Large intestine (tissue), 3 donors: Measurements from ENCODE around the gene NUP85. TPM values are rescaled to one million over a fixed set of nuclear protein-coding genes. Genes with fewer than 3 reads are reported as not detected.

Experiments
- DNase-seq, 2 donors: peaks; one replicate each; pipeline versions ENCODE4 v3.0.0 to v3.0.0-alpha.2; 2013
- H3K27ac ChIP-seq: one replicate; pipeline ENCODE4 v1.5.1; 2013; ENCODE audit warnings: low read length
- H3K27me3 ChIP-seq: 2 replicates; pipeline ENCODE4 v1.6.1; 2013; ENCODE audit warnings: low read length; ENCODE audit not compliant: control insufficient read depth, insufficient read depth
- H3K36me3 ChIP-seq: 2 replicates; pipeline ENCODE4 v1.6.1; 2013; ENCODE audit warnings: low read length; ENCODE audit not compliant: control insufficient read depth, insufficient read depth
- H3K4me1 ChIP-seq: one replicate; pipeline ENCODE4 v1.6.1; 2013; ENCODE audit warnings: low read length; ENCODE audit not compliant: control insufficient read depth, insufficient read depth
- H3K4me3 ChIP-seq: one replicate; pipeline ENCODE4 v1.5.1; 2013; ENCODE audit warnings: low read length
- H3K9me3 ChIP-seq: one replicate; pipeline ENCODE4 v1.6.1; 2013; ENCODE audit warnings: mild to moderate bottlenecking, low read depth, low read length, moderate library complexity; ENCODE audit not compliant: control insufficient read depth
- WGBS: methylation state at CpG from one replicate; pipeline ENCODE4 v1.1.5; 2013; ENCODE audit warnings: low lambda C conversion rate; ENCODE audit not compliant: insufficient coverage; 5-methylcytosine and 5-hydroxymethylcytosine counted together
- polyA plus RNA-seq: library from polyadenylated mRNA; unstranded; fragments of 120-200 nt; gene quantifications from one replicate; pipeline ENCODE4 v1.2.1, GENCODE V29; 2013

The NUP85 gene
- polyA plus RNA-seq, 1 donor = 49.9 TPM

- DNase-seq = no peak
- WGBS = no CpG with 5 or more reads among the region's 4 CpGs
- Histone ChIP-seq H3K4me3 (no peak overlapping the region), H3K4me1 (no peaks in the 10 kb centered on the region), H3K27me3 (no peaks in the 10 kb centered on the region), H3K9me3 (no peaks in the 10 kb centered on the region), H3K27ac (no peak overlapping the region), H3K36me3 (peaks cover 82% of the 10 kb centered on the region)
Measured at GRCh38 chr17:75228847-75229246, 23.4 kb downstream of the NUP85 start.

DNA sequence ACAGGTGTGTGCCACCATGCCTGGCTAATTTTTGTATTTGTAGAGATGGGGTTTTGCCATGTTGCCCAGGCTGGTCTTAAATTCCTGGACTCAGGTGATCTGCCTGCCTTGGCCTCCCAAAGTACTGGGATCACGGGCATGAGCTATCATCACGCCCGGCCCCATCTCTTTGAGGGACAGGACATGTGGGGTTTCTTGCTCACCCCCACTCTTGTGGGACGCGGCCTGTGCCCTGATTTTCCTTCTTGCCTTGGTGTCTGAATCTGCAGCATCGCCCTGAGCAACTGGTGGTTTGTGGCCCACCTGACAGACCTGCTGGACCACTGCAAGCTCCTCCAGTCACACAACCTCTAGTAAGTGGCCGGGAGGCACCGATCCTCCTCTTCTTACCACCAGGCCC lies 25.6 kb downstream of the NUP85 start:
- DNase-seq = no peak
- Histone ChIP-seq H3K9me3 (no peaks in the 10 kb centered on the region), H3K27me3 (no peaks in the 10 kb centered on the region), H3K4me3 (no peak overlapping the region), H3K36me3 (peaks cover 81% of the 10 kb centered on the region), H3K4me1 (no peaks in the 10 kb centered on the region), H3K27ac (no peak overlapping the region)
- WGBS = 100% methylated on average over 4 of the region's 8 CpGs

DNA sequence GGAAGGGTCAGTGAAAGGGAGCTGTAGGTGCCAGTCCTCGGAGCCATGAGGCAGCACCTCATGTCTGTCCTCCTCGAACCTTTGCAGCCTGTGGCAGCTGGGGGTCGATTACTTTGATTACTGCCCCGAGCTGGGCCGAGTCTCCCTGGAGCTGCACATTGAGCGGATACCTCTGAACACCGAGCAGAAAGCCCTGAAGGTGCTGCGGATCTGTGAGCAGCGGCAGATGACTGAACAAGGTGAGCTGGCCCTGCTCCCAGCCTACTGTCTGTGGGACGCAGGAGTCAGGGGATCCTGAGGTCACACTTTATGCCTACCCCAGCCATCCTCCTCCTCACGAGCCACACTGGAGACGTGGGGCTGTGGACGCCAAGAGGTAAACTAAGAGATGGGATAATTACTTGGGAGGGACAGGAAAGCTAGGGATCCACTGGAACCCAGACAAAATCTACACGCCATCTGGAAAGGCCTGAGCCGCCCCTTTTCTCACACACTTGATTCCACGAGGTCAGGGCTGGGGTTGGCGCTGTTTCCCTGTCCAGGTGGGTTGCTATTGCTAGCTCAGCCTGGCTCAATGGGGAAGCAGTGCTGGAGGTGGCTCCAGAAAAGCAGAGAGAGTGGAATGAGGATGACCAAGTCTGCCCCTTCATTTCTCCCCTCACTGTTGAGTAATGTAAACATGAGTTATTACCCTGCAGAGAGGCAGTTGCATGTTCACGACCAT lies 26.4 kb downstream of the NUP85 start:
- no peak overlapping the region for H3K27ac ChIP-seq
- no peak for DNase-seq
- H3K4me3 ChIP-seq = no peak overlapping the region
- no peaks in the 10 kb centered on the region for H3K27me3 ChIP-seq
- no CpG with 5 or more reads among the region's 18 CpGs for WGBS
- H3K4me1 ChIP-seq = no peaks in the 10 kb centered on the region
- H3K9me3 ChIP-seq = no peaks in the 10 kb centered on the region
- H3K36me3 ChIP-seq = peaks cover 81% of the 10 kb centered on the region

DNA sequence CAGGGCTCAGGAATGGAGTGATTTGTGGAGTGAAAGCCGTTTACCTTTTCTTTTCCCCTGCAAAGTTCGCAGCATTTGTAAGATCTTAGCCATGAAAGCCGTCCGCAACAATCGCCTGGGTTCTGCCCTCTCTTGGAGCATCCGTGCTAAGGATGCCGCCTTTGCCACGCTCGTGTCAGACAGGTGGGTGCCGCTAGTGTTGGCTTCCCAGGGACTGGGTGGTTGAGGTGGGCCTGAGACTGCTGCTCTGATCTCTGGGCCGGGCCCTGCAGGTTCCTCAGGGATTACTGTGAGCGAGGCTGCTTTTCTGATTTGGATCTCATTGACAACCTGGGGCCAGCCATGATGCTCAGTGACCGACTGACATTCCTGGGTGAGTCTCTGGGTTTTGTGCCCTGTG lies 27.3 kb downstream of the NUP85 start:
- peaks cover 86% of the 10 kb centered on the region for H3K36me3 ChIP-seq
- H3K27ac ChIP-seq = no peak overlapping the region
- WGBS = no CpG with 5 or more reads among the region's 13 CpGs
- DNase-seq = no peak
- H3K27me3 ChIP-seq = no peaks in the 10 kb centered on the region
- no peaks in the 10 kb centered on the region for H3K9me3 ChIP-seq
- no peak overlapping the region for H3K4me3 ChIP-seq
- H3K4me1 ChIP-seq = peaks cover under 1% of the 10 kb centered on the region

DNA sequence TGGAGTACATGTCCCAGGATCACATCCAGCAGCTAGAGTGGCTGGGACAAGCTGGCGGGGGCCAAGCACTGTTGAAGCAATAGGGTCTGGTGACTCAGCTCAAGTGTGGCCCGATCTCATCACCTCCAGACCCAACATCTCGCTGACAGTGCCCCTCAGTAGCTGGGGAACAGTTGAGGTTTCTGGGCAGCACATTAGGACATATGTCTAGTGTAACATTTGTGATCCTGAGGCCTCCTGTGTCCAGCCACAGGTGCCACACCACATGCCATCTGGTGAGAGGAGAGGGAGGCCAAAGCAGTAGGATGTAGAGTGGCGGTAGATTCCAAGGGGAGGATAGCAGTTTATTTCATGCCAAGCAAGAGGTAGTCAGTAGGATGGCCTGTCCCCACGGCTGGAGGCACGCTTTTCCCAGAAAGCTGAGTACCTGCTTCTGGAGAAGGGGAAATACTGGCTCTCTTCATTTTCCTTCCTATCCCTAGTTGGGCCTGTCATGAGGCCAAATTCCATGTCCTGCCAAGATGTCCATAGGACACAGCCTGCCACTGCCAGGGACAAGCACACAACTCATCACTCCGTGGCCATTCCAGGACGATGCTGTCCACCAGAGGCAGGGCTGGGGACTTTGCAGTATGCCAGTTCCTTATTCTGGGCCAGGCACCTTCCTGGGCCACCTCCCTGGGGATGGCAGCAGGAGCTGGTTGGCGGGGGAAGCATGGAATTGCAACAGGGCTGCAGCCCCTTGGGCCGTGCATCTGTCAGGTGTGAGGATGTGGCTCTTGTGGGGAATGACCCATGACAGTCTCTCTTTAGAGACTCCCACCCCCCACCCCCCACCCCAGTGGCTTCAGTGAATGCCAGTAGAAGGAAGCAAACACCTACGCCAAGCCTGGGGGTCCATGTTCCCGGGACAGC lies 31.9 kb downstream of the NUP85 start:
- no peak overlapping the region for H3K4me3 ChIP-seq
- H3K4me1 ChIP-seq = peaks cover 41% of the 10 kb centered on the region
- no peak overlapping the region for H3K27ac ChIP-seq
- DNase-seq = no peak
- H3K27me3 ChIP-seq = no peaks in the 10 kb centered on the region
- H3K36me3 ChIP-seq = peaks cover 88% of the 10 kb centered on the region
- no CpG with 5 or more reads among the region's 12 CpGs for WGBS
- H3K9me3 ChIP-seq = no peaks in the 10 kb centered on the region

GRCh38 chr17:75238020-75238580 lies 32.6 kb downstream of the NUP85 start:
- peaks cover 41% of the 10 kb centered on the region for H3K4me1 ChIP-seq
- H3K27me3 ChIP-seq = no peaks in the 10 kb centered on the region
- no peaks in the 10 kb centered on the region for H3K9me3 ChIP-seq
- H3K4me3 ChIP-seq = no peak overlapping the region
- DNase-seq = peak; percentile 37 to 71
- peaks cover 88% of the 10 kb centered on the region for H3K36me3 ChIP-seq
- peak overlapping the region; percentile 37 for H3K27ac ChIP-seq
- WGBS = no CpG with 5 or more reads among the region's 11 CpGs

- Histone ChIP-seq H3K27ac (peak overlapping the region; percentile 37), H3K4me3 (no peak overlapping the region), H3K36me3 (peaks cover 94% of the 10 kb centered on the region), H3K4me1 (peaks cover 41% of the 10 kb centered on the region), H3K27me3 (no peaks in the 10 kb centered on the region), H3K9me3 (no peaks in the 10 kb centered on the region)
- DNase-seq = peak; percentile 58 to 65
- no CpG with 5 or more reads among the region's 13 CpGs for whole genome bisulfite sequencing
Measured at GRCh38 chr17:75238684-75239191, 33.3 kb downstream of the NUP85 start.

- no peaks in the 10 kb centered on the region for H3K27me3 ChIP-seq
- H3K4me1 ChIP-seq = peaks cover 41% of the 10 kb centered on the region
- WGBS = no CpG with 5 or more reads among the region's 12 CpGs
- no peaks in the 10 kb centered on the region for H3K9me3 ChIP-seq
- H3K4me3 ChIP-seq = no peak overlapping the region
- peak overlapping the region; percentile 76 for H3K27ac ChIP-seq
- H3K36me3 ChIP-seq = peaks cover 97% of the 10 kb centered on the region
- DNase-seq = no peak
Measured at GRCh38 chr17:75239214-75239613, 33.7 kb downstream of the NUP85 start.

GRCh38 chr17:75239778-75240393 lies 34.4 kb downstream of the NUP85 start:
- Histone ChIP-seq H3K27me3 (no peaks in the 10 kb centered on the region), H3K36me3 (peaks cover 97% of the 10 kb centered on the region), H3K4me3 (no peak overlapping the region), H3K9me3 (no peaks in the 10 kb centered on the region), H3K27ac (peak overlapping the region; percentile 76), H3K4me1 (peaks cover 41% of the 10 kb centered on the region)
- no peak for DNase-seq
- WGBS = no CpG with 5 or more reads among the region's 23 CpGs
